ENCODE results near the gene CD40LG.

- TF ChIP-seq, protein P1, sequence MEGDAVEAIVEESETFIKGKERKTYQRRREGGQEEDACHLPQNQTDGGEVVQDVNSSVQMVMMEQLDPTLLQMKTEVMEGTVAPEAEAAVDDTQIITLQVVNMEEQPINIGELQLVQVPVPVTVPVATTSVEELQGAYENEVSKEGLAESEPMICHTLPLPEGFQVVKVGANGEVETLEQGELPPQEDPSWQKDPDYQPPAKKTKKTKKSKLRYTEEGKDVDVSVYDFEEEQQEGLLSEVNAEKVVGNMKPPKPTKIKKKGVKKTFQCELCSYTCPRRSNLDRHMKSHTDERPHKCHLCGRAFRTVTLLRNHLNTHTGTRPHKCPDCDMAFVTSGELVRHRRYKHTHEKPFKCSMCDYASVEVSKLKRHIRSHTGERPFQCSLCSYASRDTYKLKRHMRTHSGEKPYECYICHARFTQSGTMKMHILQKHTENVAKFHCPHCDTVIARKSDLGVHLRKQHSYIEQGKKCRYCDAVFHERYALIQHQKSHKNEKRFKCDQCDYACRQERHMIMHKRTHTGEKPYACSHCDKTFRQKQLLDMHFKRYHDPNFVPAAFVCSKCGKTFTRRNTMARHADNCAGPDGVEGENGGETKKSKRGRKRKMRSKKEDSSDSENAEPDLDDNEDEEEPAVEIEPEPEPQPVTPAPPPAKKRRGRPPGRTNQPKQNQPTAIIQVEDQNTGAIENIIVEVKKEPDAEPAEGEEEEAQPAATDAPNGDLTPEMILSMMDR (conservative IDR thresholded peaks at IDR 0.05; ENCODE audit: low read depth, low read length): no peak
- TF ChIP-seq EZH2 (IDR thresholded peaks at IDR 0.05; ENCODE audit: low read length, unreplicated experiment): no peak
These were observed 44.3 kb downstream of the CD40LG start for GRCh38 chrX:136692271-136692670.
